Liver (tissue), 9 donors: Measurements from ENCODE around the gene ZNF615. TPM values are rescaled to one million over a fixed set of nuclear protein-coding genes. Genes with fewer than 3 reads are reported as not detected.
"Not testable (repeated sequence)": the region's sequence is repeated elsewhere in the genome, so short reads cannot be mapped to it uniquely, and the experiment has no call there.

ENCODE experiments used
- DNase-seq: peaks from one replicate; pipeline ENCODE4 v3.0.0-alpha.2; 2017; ENCODE audit warnings: low spot score
- H3K27ac ChIP-seq, 2 donors: one replicate each; pipeline ENCODE4 v1.7.0; 2013; ENCODE audit warnings: inconsistent platforms in 2 of 2, low read length in 2 of 2, control low read depth in 1 of 2, low read depth in 1 of 2, mild to moderate bottlenecking in 1 of 2
- H3K27me3 ChIP-seq, 4 donors: one replicate each; pipeline versions ENCODE4 v1.6.1 to v1.7.0; 2013; ENCODE audit warnings: low read length in 3 of 4, inconsistent platforms in 1 of 4, mild to moderate bottlenecking in 1 of 4, moderate library complexity in 1 of 4; ENCODE audit not compliant: control insufficient read depth in 4 of 4, insufficient read depth in 4 of 4
- H3K36me3 ChIP-seq, 4 donors: one replicate each; pipeline versions ENCODE4 v1.6.1 to v1.7.0; 2013; ENCODE audit warnings: low read length in 3 of 4, mild to moderate bottlenecking in 3 of 4, low read depth in 1 of 4, moderate library complexity in 1 of 4; ENCODE audit not compliant: control insufficient read depth in 4 of 4, insufficient read depth in 3 of 4
- H3K4me1 ChIP-seq, 4 donors: one replicate each; pipeline versions ENCODE4 v1.6.1 to v1.7.0; 2013; ENCODE audit warnings: low read length in 3 of 4, mild to moderate bottlenecking in 3 of 4, moderate library complexity in 1 of 4; ENCODE audit not compliant: control insufficient read depth in 4 of 4, insufficient read depth in 4 of 4
- H3K4me3 ChIP-seq, 3 donors: one replicate each; pipeline versions ENCODE4 v1.6.1 to v1.7.0; 2013; ENCODE audit warnings: low read length in 3 of 3, control low read depth in 1 of 3, low read depth in 1 of 3, mild to moderate bottlenecking in 1 of 3
- H3K9ac ChIP-seq, 2 donors: one replicate each; pipeline ENCODE4 v1.7.0; 2013; ENCODE audit warnings: low read length in 2 of 2, mild to moderate bottlenecking in 2 of 2, moderate library complexity in 2 of 2, control low read depth in 1 of 2, low read depth in 1 of 2
- H3K9me3 ChIP-seq, 4 donors: one replicate each; pipeline versions ENCODE4 v1.6.1 to v1.7.0; 2013; ENCODE audit warnings: low read length in 3 of 4; ENCODE audit not compliant: control insufficient read depth in 4 of 4
- EGR1 ChIP-seq, 2 donors: IDR thresholded peaks; 2 replicates each; pipeline ENCODE4 v1.6.1; 2016 to 2018; ENCODE audit warnings: antibody characterized with exemption in 2 of 2, low read depth in 2 of 2
- FOXA1 ChIP-seq: IDR thresholded peaks from 2 replicates; pipeline ENCODE4 v1.6.1; 2016; ENCODE audit warnings: antibody characterized with exemption
- FOXA2 ChIP-seq: IDR thresholded peaks from 2 replicates; pipeline ENCODE4 v1.6.1; 2016; ENCODE audit warnings: antibody characterized with exemption
- GABPA ChIP-seq, 2 donors: IDR thresholded peaks in 1 of 2; conservative IDR thresholded peaks in 1 of 2; 2 replicates each; pipeline ENCODE4 v1.6.1; 2016; ENCODE audit warnings: antibody characterized with exemption in 2 of 2, mild to moderate bottlenecking in 1 of 2, moderate library complexity in 1 of 2
- HNF4A ChIP-seq, 2 donors: conservative IDR thresholded peaks; 2 replicates each; pipeline ENCODE4 v1.6.1; 2016; ENCODE audit warnings: antibody characterized with exemption in 2 of 2, mild to moderate bottlenecking in 2 of 2
- HNF4G ChIP-seq: IDR thresholded peaks from 2 replicates; pipeline ENCODE4 v1.6.1; 2016; ENCODE audit warnings: antibody characterized with exemption
- JUND ChIP-seq, 2 donors: IDR thresholded peaks; 2 replicates each; pipeline ENCODE4 v1.6.1; 2016; ENCODE audit warnings: antibody characterized with exemption in 2 of 2
- NR2F2 ChIP-seq: IDR thresholded peaks from 2 replicates; pipeline ENCODE4 v1.6.1; 2016; ENCODE audit warnings: antibody characterized with exemption
- RAD21 ChIP-seq, 2 donors: IDR thresholded peaks; 2 replicates each; pipeline ENCODE4 v1.6.1; 2016; ENCODE audit warnings: antibody characterized with exemption in 2 of 2, mild to moderate bottlenecking in 2 of 2
- RXRA ChIP-seq, 2 donors: IDR thresholded peaks; 2 replicates each; pipeline ENCODE4 v1.6.1; 2017 to 2018; ENCODE audit warnings: antibody characterized with exemption in 2 of 2, mild to moderate bottlenecking in 1 of 2
- SP1 ChIP-seq: IDR thresholded peaks from 2 replicates; pipeline ENCODE4 v1.6.1; 2018; ENCODE audit warnings: antibody characterized with exemption, mild to moderate bottlenecking
- TAF1 ChIP-seq: conservative IDR thresholded peaks from 2 replicates; pipeline ENCODE4 v1.6.1; 2016; ENCODE audit warnings: antibody characterized with exemption, mild to moderate bottlenecking
- YY1 ChIP-seq: IDR thresholded peaks from 2 replicates; pipeline ENCODE4 v1.6.1; 2016; ENCODE audit warnings: antibody characterized with exemption, mild to moderate bottlenecking
- WGBS: extraction: QIAGEN DNeasy Blood & Tissue Kit; methylation state at CpG from one replicate; pipeline ENCODE4 v1.1.7; 2013; 5-methylcytosine and 5-hydroxymethylcytosine counted together
- polyA plus RNA-seq, 2 donors: library from polyadenylated mRNA; stranded (reverse) in 1 of 2; unstranded in 1 of 2; fragments of 200-250 nt in 1 of 2; fragments of >200 nt in 1 of 2; fragmentation: Nextera tagmentation in 1 of 2; extraction: Ambion mirVana in 1 of 2; gene quantifications; one replicate each; pipeline versions ENCODE4 v1.2.1 to v1.2.3, GENCODE V29; 2013 to 2015
- total RNA-seq, 2 donors: library from RNA; depleted of rRNA; stranded (reverse); fragments of >200 nt; gene quantifications; one replicate each; pipeline ENCODE4 v1.2.3, GENCODE V29; 2014
- TF ChIP-seq, protein P1 (sequence below): IDR thresholded peaks from 2 replicates; pipeline ENCODE4 v1.6.1; 2016; ENCODE audit warnings: antibody characterized with exemption, mild to moderate bottlenecking
- TF ChIP-seq, protein P2 (sequence below): IDR thresholded peaks from 2 replicates; pipeline ENCODE4 v1.6.1; 2016; ENCODE audit warnings: antibody characterized with exemption
- donor health status: healthy.
- donor health status: healthy.
- donor health status: healthy.
- donor health status: healthy.
- donor health status: healthy.

Gene ZNF615
- total and polyA plus RNA-seq, 4 donors: 1.7 to 6.2 (median 2.9) TPM

- TF ChIP-seq, protein P1, sequence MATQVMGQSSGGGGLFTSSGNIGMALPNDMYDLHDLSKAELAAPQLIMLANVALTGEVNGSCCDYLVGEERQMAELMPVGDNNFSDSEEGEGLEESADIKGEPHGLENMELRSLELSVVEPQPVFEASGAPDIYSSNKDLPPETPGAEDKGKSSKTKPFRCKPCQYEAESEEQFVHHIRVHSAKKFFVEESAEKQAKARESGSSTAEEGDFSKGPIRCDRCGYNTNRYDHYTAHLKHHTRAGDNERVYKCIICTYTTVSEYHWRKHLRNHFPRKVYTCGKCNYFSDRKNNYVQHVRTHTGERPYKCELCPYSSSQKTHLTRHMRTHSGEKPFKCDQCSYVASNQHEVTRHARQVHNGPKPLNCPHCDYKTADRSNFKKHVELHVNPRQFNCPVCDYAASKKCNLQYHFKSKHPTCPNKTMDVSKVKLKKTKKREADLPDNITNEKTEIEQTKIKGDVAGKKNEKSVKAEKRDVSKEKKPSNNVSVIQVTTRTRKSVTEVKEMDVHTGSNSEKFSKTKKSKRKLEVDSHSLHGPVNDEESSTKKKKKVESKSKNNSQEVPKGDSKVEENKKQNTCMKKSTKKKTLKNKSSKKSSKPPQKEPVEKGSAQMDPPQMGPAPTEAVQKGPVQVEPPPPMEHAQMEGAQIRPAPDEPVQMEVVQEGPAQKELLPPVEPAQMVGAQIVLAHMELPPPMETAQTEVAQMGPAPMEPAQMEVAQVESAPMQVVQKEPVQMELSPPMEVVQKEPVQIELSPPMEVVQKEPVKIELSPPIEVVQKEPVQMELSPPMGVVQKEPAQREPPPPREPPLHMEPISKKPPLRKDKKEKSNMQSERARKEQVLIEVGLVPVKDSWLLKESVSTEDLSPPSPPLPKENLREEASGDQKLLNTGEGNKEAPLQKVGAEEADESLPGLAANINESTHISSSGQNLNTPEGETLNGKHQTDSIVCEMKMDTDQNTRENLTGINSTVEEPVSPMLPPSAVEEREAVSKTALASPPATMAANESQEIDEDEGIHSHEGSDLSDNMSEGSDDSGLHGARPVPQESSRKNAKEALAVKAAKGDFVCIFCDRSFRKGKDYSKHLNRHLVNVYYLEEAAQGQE: peak; percentile 41
- TF ChIP-seq NR2F2 (peak; percentile 53), YY1 (peak; percentile 100), FOXA1 (peak; percentile 76), RAD21 (IDR thresholded peaks at IDR 0.05) (peak; percentile 57 to 58)
Observed at GRCh38 chr19:51986309-51987291, 21.4 kb downstream of the ZNF615 start, which contains the start of gene ZNF350 (continued).

DNA sequence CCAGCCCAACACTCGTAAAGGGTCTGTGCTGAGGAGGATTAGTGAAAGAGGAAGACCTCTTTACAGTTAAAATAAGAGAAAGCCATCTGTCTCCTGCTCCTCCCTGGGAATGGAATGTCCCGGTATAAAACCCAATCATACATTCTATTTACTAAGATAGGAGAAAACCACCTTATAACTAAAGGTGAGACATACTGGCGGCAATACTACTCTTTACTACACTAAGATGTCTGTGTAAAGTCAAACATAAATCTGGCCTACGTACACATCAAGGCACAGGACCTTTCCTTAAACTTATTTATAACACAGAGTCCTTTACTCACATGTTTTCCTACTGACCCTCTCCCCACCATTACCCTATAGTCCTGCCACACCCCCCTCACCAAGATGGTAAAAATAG lies 24.6 kb downstream of the ZNF615 start:
- H3K36me3 ChIP-seq: peaks cover 2 to 20% (median 13%) of the 10 kb centered on the region in 4 donors
- H3K9me3 ChIP-seq: peaks cover 24 to 67% (median 35%) of the 10 kb centered on the region in 4 donors
- no peak overlapping the region for H3K9ac ChIP-seq
- WGBS: 98% methylated on average over 4 of the region's 4 CpGs
- peaks cover 0 to 12% (median 5%) of the 10 kb centered on the region in 4 donors for H3K4me1 ChIP-seq
- TF ChIP-seq HNF4A (conservative IDR thresholded peaks at IDR 0.05) (no peak), GABPA (IDR thresholded peaks at IDR 0.05 in 1 of 2, conservative IDR thresholded peaks at IDR 0.05 in 1 of 2) (no peak), FOXA1 (no peak), JUND (IDR thresholded peaks at IDR 0.05) (no peak), TAF1 (no peak), FOXA2 (no peak), SP1 (no peak), RXRA (IDR thresholded peaks at IDR 0.05) (no peak), HNF4G (no peak), EGR1 (IDR thresholded peaks at IDR 0.05; ENCODE audit: low read depth in 2 of 2) (no peak)
- TF ChIP-seq, protein P1: no peak
- TF ChIP-seq, protein P2, sequence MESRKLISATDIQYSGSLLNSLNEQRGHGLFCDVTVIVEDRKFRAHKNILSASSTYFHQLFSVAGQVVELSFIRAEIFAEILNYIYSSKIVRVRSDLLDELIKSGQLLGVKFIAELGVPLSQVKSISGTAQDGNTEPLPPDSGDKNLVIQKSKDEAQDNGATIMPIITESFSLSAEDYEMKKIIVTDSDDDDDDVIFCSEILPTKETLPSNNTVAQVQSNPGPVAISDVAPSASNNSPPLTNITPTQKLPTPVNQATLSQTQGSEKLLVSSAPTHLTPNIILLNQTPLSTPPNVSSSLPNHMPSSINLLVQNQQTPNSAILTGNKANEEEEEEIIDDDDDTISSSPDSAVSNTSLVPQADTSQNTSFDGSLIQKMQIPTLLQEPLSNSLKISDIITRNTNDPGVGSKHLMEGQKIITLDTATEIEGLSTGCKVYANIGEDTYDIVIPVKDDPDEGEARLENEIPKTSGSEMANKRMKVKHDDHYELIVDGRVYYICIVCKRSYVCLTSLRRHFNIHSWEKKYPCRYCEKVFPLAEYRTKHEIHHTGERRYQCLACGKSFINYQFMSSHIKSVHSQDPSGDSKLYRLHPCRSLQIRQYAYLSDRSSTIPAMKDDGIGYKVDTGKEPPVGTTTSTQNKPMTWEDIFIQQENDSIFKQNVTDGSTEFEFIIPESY: no peak
- peak overlapping the region in 1 of 3 donors; percentile 30 for H3K4me3 ChIP-seq
- no peaks in the 10 kb centered on the region for H3K27me3 ChIP-seq
- no peak overlapping the region for H3K27ac ChIP-seq
- no peak for DNase-seq

DNA sequence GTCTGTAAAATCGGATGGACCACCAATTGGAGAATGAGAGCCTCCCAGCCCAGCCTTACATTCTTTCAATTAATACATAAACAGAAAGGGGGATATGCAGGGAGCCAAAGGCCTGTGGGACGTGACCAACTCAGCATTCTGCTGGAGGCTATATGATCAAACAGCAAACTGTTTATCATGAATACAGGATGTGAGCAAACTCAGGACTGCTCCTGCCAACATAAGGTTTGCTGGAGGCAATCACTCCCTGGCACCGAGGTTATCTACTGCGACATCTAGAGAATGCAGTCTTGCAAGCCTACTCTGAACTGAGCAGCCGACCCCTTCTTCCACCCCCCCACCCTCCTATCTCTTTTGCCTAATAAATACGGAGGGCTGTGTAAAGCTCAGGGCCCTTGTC lies 27.1 kb downstream of the ZNF615 start:
- 92% methylated on average over 6 of the region's 6 CpGs for WGBS
- Histone ChIP-seq H3K36me3 (peaks cover 2 to 26% (median 17%) of the 10 kb centered on the region in 4 donors), H3K4me3 (peak overlapping the region in 1 of 3 donors; percentile 63), H3K9me3 (peaks cover 40 to 80% (median 51%) of the 10 kb centered on the region in 4 donors)
- not testable (repeated sequence) for H3K27ac ChIP-seq, H3K27me3 ChIP-seq, DNase-seq, H3K9ac ChIP-seq, H3K4me1 ChIP-seq
